Natural killer cell (primary cell): ENCODE results near the gene GOT1. TPM values are rescaled to one million over a fixed set of nuclear protein-coding genes. Genes with fewer than 3 reads are reported as not detected.

Experiments
- ATAC-seq, 3 donors: fragments of 150-1000 bp in 2 of 3; fragments of 200-7000 bp in 1 of 3; cut with Tn5 transposase; 1 replicate in 1 of 3; 2 replicates in 2 of 3; pipeline ENCODE4 v1.10.0; 2021; ENCODE audit warnings: mild to moderate bottlenecking in 2 of 3, moderate library complexity in 2 of 3
- DNase-seq, 2 donors: peaks; one replicate each; pipeline versions ENCODE4 v3.0.0 to v3.0.0-alpha.2; 2013 to 2021; ENCODE audit warnings: mixed read lengths in 1 of 2
- H3K27ac ChIP-seq: one replicate; pipeline ENCODE4 v1.5.1; 2013; ENCODE audit warnings: mild to moderate bottlenecking, low read length
- H3K27me3 ChIP-seq: one replicate; pipeline ENCODE4 v1.6.1; 2013; ENCODE audit warnings: low read length; ENCODE audit not compliant: control insufficient read depth, insufficient read depth
- H3K36me3 ChIP-seq: one replicate; pipeline ENCODE4 v1.6.1; 2013; ENCODE audit warnings: low read length; ENCODE audit not compliant: control insufficient read depth, insufficient read depth
- H3K4me1 ChIP-seq: one replicate; pipeline ENCODE4 v1.6.1; 2013; ENCODE audit warnings: low read length; ENCODE audit not compliant: control insufficient read depth, insufficient read depth
- H3K4me3 ChIP-seq: one replicate; pipeline ENCODE4 v1.5.1; 2013; ENCODE audit warnings: low read length
- H3K9me3 ChIP-seq: one replicate; pipeline ENCODE4 v1.6.1; 2013; ENCODE audit warnings: low read length; ENCODE audit not compliant: control insufficient read depth, insufficient read depth
- H3K27ac Mint-ChIP-seq, 2 donors: one replicate each; pipeline ENCODE4 v1.8.0; 2022; ENCODE audit warnings: mild to moderate bottlenecking in 2 of 2, mixed read lengths in 2 of 2, moderate library complexity in 1 of 2
- H3K27me3 Mint-ChIP-seq, 2 donors: one replicate each; pipeline ENCODE4 v1.8.0; 2022; ENCODE audit warnings: low read depth in 2 of 2, mixed read lengths in 2 of 2
- H3K36me3 Mint-ChIP-seq: one replicate; pipeline ENCODE4 v1.8.0; 2022; ENCODE audit warnings: mixed read lengths
- H3K4me1 Mint-ChIP-seq, 2 donors: one replicate each; pipeline ENCODE4 v1.8.0; 2022; ENCODE audit warnings: mixed read lengths in 2 of 2
- H3K4me3 Mint-ChIP-seq: one replicate; pipeline ENCODE4 v1.8.0; 2022; ENCODE audit warnings: mild to moderate bottlenecking, moderate library complexity, mixed read lengths
- H3K9me3 Mint-ChIP-seq, 2 donors: one replicate each; pipeline ENCODE4 v1.8.0; 2022; ENCODE audit warnings: mixed read lengths in 2 of 2
- CTCF ChIP-seq: fragments of 200-600 bp; IDR thresholded peaks from one replicate; pipeline ENCODE4 v1.8.0; 2022; ENCODE audit warnings: antibody characterized with exemption
- WGBS: methylation state at CpG from one replicate; pipeline ENCODE4 v1.1.7; 2013; ENCODE audit warnings: missing lambda C conversion rate; ENCODE audit not compliant: insufficient coverage; 5-methylcytosine and 5-hydroxymethylcytosine counted together
- intact Hi-C: fragments of 100-400 bp; cut with micrococcal nuclease; formaldehyde crosslinking; loops from one replicate; pipeline ENCODE4 v1.14.2; 2022
- total RNA-seq, 4 donors: library from RNA; stranded (reverse); fragments of 120-200 nt in 1 of 4; gene quantifications; one replicate each; pipeline versions ENCODE4 v1.2.3 to v1.2.4, GENCODE V29; 2013 to 2022

The GOT1 gene
- total RNA-seq, 3 donors from 2014 or later (not counting 1 experiment from before 2014, with no cell fraction given): 8.5 to 15.1 (median 8.5) TPM

GRCh38 chr10:99466632-99467223, 36.3 kb upstream of the GOT1 start:
- WGBS: 83% methylated on average over 7 of the region's 8 CpGs
- H3K27ac ChIP-seq: no peak overlapping the region
- ATAC-seq: no peak
- H3K36me3 ChIP-seq: no peaks in the 10 kb centered on the region
- no peak overlapping the region for H3K27ac Mint-ChIP-seq
- intact Hi-C loops: no loop called here
- no peak overlapping the region for H3K4me3 ChIP-seq
- no peaks in the 10 kb centered on the region for H3K9me3 ChIP-seq
- H3K27me3 ChIP-seq: peaks cover 3% of the 10 kb centered on the region
- no peaks in the 10 kb centered on the region for H3K9me3 Mint-ChIP-seq
- H3K4me3 Mint-ChIP-seq: no peak overlapping the region
- no peaks in the 10 kb centered on the region for H3K36me3 Mint-ChIP-seq
- H3K4me1 Mint-ChIP-seq: no peaks in the 10 kb centered on the region
- no peak for TF ChIP-seq CTCF
- DNase-seq: no peak
- H3K4me1 ChIP-seq: no peaks in the 10 kb centered on the region
- peaks cover 14 to 27% of the 10 kb centered on the region in 2 donors for H3K27me3 Mint-ChIP-seq

- TF ChIP-seq CTCF: no peak
- Histone ChIP-seq H3K4me3 (no peak overlapping the region), H3K36me3 (no peaks in the 10 kb centered on the region), H3K9me3 (no peaks in the 10 kb centered on the region), H3K4me1 (no peaks in the 10 kb centered on the region), H3K27me3 (no peaks in the 10 kb centered on the region), H3K27ac (no peak overlapping the region)
- no peaks in the 10 kb centered on the region for H3K4me1 Mint-ChIP-seq
- no peak overlapping the region for H3K27ac Mint-ChIP-seq
- no peaks in the 10 kb centered on the region for H3K9me3 Mint-ChIP-seq
- intact Hi-C loops: no loop called here
- no peak for ATAC-seq
- no peak overlapping the region for H3K4me3 Mint-ChIP-seq
- peaks cover 16 to 33% of the 10 kb centered on the region in 2 donors for H3K27me3 Mint-ChIP-seq
- 98% methylated on average over 2 of the region's 2 CpGs for WGBS
- H3K36me3 Mint-ChIP-seq: no peaks in the 10 kb centered on the region
- no peak for DNase-seq
These were observed 30.8 kb upstream of the GOT1 start for GRCh38 chr10:99461230-99461629.

- H3K4me3 Mint-ChIP-seq: no peak overlapping the region
- Histone ChIP-seq H3K4me3 (no peak overlapping the region), H3K27ac (no peak overlapping the region), H3K36me3 (no peaks in the 10 kb centered on the region), H3K27me3 (no peaks in the 10 kb centered on the region), H3K4me1 (no peaks in the 10 kb centered on the region), H3K9me3 (no peaks in the 10 kb centered on the region)
- intact Hi-C loops: no loop called here
- H3K27me3 Mint-ChIP-seq: peaks cover 16 to 33% of the 10 kb centered on the region in 2 donors
- H3K9me3 Mint-ChIP-seq: no peaks in the 10 kb centered on the region
- TF ChIP-seq CTCF: no peak
- H3K4me1 Mint-ChIP-seq: no peaks in the 10 kb centered on the region
- H3K27ac Mint-ChIP-seq: no peak overlapping the region
- no peak for DNase-seq
- 70% methylated on average over 5 of the region's 5 CpGs for WGBS
- H3K36me3 Mint-ChIP-seq: no peaks in the 10 kb centered on the region
- no peak for ATAC-seq
These were observed 29.6 kb upstream of the GOT1 start for GRCh38 chr10:99460070-99460469.

- H3K27ac Mint-ChIP-seq: no peak overlapping the region
- no peak for ATAC-seq
- no peaks in the 10 kb centered on the region for H3K36me3 Mint-ChIP-seq
- intact Hi-C loops: no loop called here
- Histone ChIP-seq H3K4me1 (no peaks in the 10 kb centered on the region), H3K9me3 (no peaks in the 10 kb centered on the region), H3K36me3 (no peaks in the 10 kb centered on the region), H3K4me3 (no peak overlapping the region), H3K27me3 (peaks cover under 1% of the 10 kb centered on the region), H3K27ac (no peak overlapping the region)
- no peak for DNase-seq
- H3K9me3 Mint-ChIP-seq: no peaks in the 10 kb centered on the region
- peaks cover 17 to 33% of the 10 kb centered on the region in 2 donors for H3K27me3 Mint-ChIP-seq
- H3K4me3 Mint-ChIP-seq: no peak overlapping the region
- WGBS: 100% methylated on average over 1 of the region's 2 CpGs
- H3K4me1 Mint-ChIP-seq: no peaks in the 10 kb centered on the region
- no peak for TF ChIP-seq CTCF
These were observed 28.8 kb upstream of the GOT1 start for GRCh38 chr10:99459217-99459616.
